HUES6 (cell line): Measurements from ENCODE around the gene CDH26.
"Not testable (repeated sequence)": the region's sequence is repeated elsewhere in the genome, so short reads cannot be mapped to it uniquely, and the experiment has no call there.

Source experiments
- H3K27ac ChIP-seq: 2 replicates; pipeline ENCODE4 v1.7.0; 2013; ENCODE audit warnings: low read depth, mild to moderate bottlenecking, low read length, inconsistent platforms
- H3K27me3 ChIP-seq: 2 replicates; pipeline ENCODE4 v1.6.1; 2013; ENCODE audit warnings: low read length; ENCODE audit not compliant: control insufficient read depth, insufficient read depth
- H3K36me3 ChIP-seq: 2 replicates; pipeline ENCODE4 v1.6.1; 2013; ENCODE audit warnings: low read length; ENCODE audit not compliant: control insufficient read depth, insufficient read depth
- H3K4me1 ChIP-seq: 2 replicates; pipeline ENCODE4 v1.6.1; 2013; ENCODE audit warnings: low read length; ENCODE audit not compliant: control insufficient read depth, insufficient read depth
- H3K4me3 ChIP-seq: 2 replicates; pipeline ENCODE4 v1.5.1; 2013; ENCODE audit warnings: low read depth, low read length
- H3K9ac ChIP-seq: one replicate; pipeline ENCODE4 v1.6.1; 2013; ENCODE audit warnings: mild to moderate bottlenecking, low read length
- H3K9me3 ChIP-seq: 2 replicates; pipeline ENCODE4 v1.6.1; 2013; ENCODE audit warnings: low read depth, low read length; ENCODE audit not compliant: control insufficient read depth, insufficient read depth

Gene CDH26

GRCh38 chr20:59942245-59942644 is 16.0 kb upstream of the CDH26 start:
- peaks cover 8% of the 10 kb centered on the region; the same call in 1 of the 2 replicates for H3K4me1 ChIP-seq
- H3K9me3 ChIP-seq, result peaks cover 7% of the 10 kb centered on the region; the same call in 1 of the 2 replicates
- peaks cover 27% of the 10 kb centered on the region for H3K36me3 ChIP-seq
- no peak overlapping the region for H3K4me3 ChIP-seq
- H3K9ac ChIP-seq, result no peak overlapping the region
- no peak overlapping the region for H3K27ac ChIP-seq
- peaks cover 16% of the 10 kb centered on the region for H3K27me3 ChIP-seq

DNA sequence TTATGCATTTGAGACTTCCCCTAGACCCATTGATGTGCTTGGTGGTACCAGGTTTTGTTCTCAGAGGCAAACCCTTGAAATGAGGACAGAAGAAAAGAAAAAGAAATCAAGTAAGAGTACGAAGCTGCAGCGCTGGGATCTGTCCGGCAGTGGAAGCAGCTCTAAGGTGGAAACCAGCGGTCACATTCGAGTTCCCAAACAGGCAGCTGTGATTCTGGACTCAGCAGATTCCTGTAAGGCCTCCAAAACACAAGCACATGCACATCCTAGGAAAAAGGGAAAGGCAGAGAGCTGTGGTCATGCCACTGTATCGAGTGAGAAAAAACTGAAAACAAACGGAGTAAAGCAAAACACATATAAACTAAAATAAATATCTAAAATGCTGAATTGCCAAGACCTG is 13.5 kb upstream of the CDH26 start:
- no peaks in the 10 kb centered on the region for H3K27me3 ChIP-seq
- H3K9ac ChIP-seq, result no peak overlapping the region
- H3K9me3 ChIP-seq, result no peaks in the 10 kb centered on the region
- H3K4me3 ChIP-seq, result no peak overlapping the region
- H3K27ac ChIP-seq, result no peak overlapping the region
- H3K36me3 ChIP-seq, result peaks cover 27% of the 10 kb centered on the region
- H3K4me1 ChIP-seq, result peaks cover 8% of the 10 kb centered on the region; the same call in 1 of the 2 replicates

- 0 out of 2 replicates have a peak overlapping the region, but pooled peaks have one; percentile 14 for H3K27ac ChIP-seq
- H3K4me3 ChIP-seq, result no peak overlapping the region
- no peaks in the 10 kb centered on the region for H3K27me3 ChIP-seq
- peaks cover 27% of the 10 kb centered on the region for H3K36me3 ChIP-seq
- peaks cover 8% of the 10 kb centered on the region; the same call in 1 of the 2 replicates for H3K4me1 ChIP-seq
- H3K9ac ChIP-seq, result no peak overlapping the region
- H3K9me3 ChIP-seq, result no peaks in the 10 kb centered on the region
These were observed 13.0 kb upstream of the CDH26 start for GRCh38 chr20:59945175-59945574.

DNA sequence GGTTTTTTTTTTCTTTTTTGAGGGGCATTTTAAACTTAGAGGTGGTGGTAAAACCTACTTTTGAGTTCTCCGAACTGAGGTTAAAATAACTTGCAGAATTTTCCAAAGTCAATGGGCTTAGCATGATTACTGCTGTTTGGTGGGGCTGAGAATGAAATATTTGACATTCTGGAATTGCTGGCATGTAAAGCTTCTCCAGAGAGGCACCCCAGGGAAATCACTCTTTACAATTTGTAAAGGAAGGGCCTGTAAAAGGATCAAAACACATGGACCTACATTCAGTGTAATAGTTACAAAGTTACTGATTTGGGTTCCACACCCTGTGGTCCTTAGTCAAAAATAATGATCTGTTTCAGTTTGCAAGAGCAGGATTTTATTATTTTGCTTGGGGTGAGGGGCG is 12.5 kb upstream of the CDH26 start:
- Histone ChIP-seq H3K36me3 (peaks cover 27% of the 10 kb centered on the region), H3K27ac (0 out of 2 replicates have a peak overlapping the region, but pooled peaks have one; percentile 14), H3K4me3 (no peak overlapping the region), H3K9me3 (no peaks in the 10 kb centered on the region), H3K9ac (no peak overlapping the region), H3K4me1 (peaks cover 8% of the 10 kb centered on the region; the same call in 1 of the 2 replicates), H3K27me3 (no peaks in the 10 kb centered on the region)

DNA sequence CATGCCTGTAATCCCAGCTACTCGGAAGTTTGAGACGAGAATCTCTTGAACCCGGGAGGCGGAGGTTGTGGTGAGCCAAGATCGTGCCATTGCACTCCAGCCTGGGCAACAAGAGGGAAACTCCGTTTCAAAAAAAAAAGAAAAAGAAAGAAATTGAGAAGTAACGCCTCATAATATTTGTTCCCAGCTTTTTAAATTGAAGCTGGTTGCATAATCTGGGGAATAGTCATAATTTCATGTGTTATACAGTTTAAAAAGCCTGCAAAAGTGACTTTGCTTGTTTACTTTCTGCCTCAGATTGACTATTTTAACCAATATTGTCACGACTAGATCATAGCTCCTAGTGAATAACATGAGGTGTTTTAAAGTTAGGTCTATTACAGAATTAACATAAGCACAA is 10.8 kb upstream of the CDH26 start:
- Histone ChIP-seq H3K36me3 (peaks cover 25% of the 10 kb centered on the region), H3K4me3 (no peak overlapping the region), H3K27ac (no peak overlapping the region)

DNA sequence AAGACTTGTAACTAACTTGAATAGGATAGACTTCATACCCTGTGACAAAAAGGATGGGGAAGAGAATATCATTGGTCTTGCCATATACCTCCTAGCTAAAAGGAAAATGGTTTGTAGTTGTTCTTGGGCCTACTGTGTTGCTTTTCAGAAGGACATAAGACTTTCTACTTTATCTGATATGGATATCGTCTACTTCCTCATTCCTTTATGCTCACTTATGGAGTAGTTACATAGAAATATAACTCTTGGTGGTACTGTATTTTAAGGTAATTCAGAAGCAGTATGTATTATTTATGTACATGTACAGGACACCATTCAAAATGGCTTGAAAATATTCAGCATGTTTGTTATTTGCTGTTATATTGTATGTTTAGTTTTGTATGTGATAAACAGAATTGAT is 10.0 kb upstream of the CDH26 start:
- Histone ChIP-seq H3K4me1 (peaks cover 4% of the 10 kb centered on the region; the same call in 1 of the 2 replicates), H3K4me3 (no peak overlapping the region), H3K27me3 (no peaks in the 10 kb centered on the region), H3K9ac (no peak overlapping the region), H3K36me3 (peaks cover 17% of the 10 kb centered on the region), H3K27ac (no peak overlapping the region), H3K9me3 (no peaks in the 10 kb centered on the region)

More for the DNA sequence above, 10.8 kb upstream of the CDH26 start:
- peaks cover 4% of the 10 kb centered on the region; the same call in 1 of the 2 replicates for H3K4me1 ChIP-seq
- H3K9ac ChIP-seq, result no peak overlapping the region
- no peaks in the 10 kb centered on the region for H3K9me3 ChIP-seq
- H3K27me3 ChIP-seq, result no peaks in the 10 kb centered on the region

GRCh38 chr20:59948828-59949720 is 9.1 kb upstream of the CDH26 start:
- peaks cover 10% of the 10 kb centered on the region for H3K36me3 ChIP-seq
- H3K4me1 ChIP-seq, result peaks cover 4% of the 10 kb centered on the region; the same call in 1 of the 2 replicates
- H3K9ac ChIP-seq, result no peak overlapping the region
- H3K27ac ChIP-seq, result no peak overlapping the region
- no peaks in the 10 kb centered on the region for H3K9me3 ChIP-seq
- no peak overlapping the region for H3K4me3 ChIP-seq
- no peaks in the 10 kb centered on the region for H3K27me3 ChIP-seq

DNA sequence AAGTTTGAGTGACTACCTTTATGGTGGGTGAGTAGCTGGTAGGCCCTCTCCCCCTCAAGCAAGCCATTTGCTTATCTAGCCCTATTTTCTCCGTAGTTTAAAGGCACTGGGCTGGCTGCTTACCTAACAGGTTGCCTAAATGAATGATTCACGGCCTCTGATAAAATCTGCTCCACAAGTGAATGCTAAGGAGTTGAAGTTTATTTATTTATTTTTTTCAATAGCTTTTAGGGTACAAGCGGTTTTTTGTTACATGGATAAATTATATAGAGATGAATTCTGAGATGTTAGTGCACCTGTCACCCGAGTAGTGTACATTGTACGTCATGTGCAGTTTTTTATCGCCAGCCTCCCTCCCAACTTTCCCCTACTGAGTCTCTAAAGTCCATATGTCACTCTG is 8.3 kb upstream of the CDH26 start:
- H3K4me3 ChIP-seq, result no peak overlapping the region

DNA sequence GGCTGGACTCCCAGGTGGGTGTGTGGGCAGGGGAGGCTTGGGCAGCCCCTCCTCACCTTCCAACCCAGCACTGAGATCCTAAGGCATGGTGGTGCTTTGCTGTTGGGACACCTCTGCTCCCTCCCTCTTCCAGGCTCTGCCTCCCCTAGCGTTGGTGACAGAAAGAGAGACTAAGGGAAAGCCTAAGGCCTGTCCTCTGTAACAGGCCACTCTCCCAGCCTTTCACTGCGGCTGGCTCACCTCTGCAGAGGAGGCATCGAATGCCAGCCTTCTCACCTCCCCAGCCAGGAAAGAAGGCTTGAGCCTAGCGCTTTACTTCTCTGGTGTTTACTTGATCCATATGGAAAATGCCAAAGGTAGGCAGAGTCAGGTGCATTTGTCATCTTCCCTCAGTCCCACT is 3.5 kb upstream of the CDH26 start:
- Histone ChIP-seq H3K27me3 (no peaks in the 10 kb centered on the region), H3K4me3 (no peak overlapping the region), H3K4me1 (peaks cover 3% of the 10 kb centered on the region; the same call in 1 of the 2 replicates), H3K36me3 (no peaks in the 10 kb centered on the region), H3K9ac (no peak overlapping the region), H3K27ac (no peak overlapping the region), H3K9me3 (no peaks in the 10 kb centered on the region)

More for the DNA sequence above, 8.3 kb upstream of the CDH26 start:
- H3K9ac ChIP-seq, result no peak overlapping the region
- peaks cover 4% of the 10 kb centered on the region; the same call in 1 of the 2 replicates for H3K4me1 ChIP-seq
- no peaks in the 10 kb centered on the region for H3K9me3 ChIP-seq
- no peak overlapping the region for H3K27ac ChIP-seq
- H3K36me3 ChIP-seq, result peaks cover 3% of the 10 kb centered on the region; the same call in 1 of the 2 replicates
- H3K27me3 ChIP-seq, result no peaks in the 10 kb centered on the region

DNA sequence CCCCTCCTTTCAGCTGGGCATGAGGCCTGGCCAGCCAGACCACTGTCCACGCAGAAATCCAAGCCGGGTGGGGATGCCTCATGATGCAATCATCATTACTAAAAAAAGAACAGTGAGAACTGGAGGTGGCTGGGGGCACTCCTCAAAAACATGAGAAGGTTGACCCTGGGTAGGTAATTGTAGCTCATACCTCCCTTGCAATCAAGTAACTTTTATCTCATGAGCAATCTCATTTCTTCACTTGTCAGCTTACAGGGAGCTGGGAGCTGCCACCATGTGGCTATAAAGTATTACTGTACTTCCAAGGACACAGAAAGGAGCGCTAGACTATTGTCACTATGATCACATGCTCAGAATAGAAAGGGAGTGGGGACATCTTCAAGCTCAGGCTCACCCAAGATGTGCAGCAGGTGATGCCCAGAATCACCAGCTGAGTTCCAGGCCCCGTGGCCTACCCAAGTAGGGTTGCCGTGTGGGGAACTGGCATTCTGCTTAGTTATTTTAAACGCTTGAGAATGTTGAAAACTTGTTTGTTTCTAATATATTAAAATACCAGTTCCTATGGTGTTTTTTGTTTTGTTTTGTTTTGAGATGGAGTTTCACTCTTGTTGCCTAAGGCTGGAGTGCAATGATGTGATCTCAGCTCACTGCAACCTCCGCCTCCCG is 3.0 kb upstream of the CDH26 start:
- H3K9ac ChIP-seq, result no peak overlapping the region
- H3K4me3 ChIP-seq, result no peak overlapping the region
- H3K9me3 ChIP-seq, result no peaks in the 10 kb centered on the region
- peaks cover 3% of the 10 kb centered on the region; the same call in 1 of the 2 replicates for H3K4me1 ChIP-seq
- H3K27ac ChIP-seq, result no peak overlapping the region
- no peaks in the 10 kb centered on the region for H3K27me3 ChIP-seq
- H3K36me3 ChIP-seq, result no peaks in the 10 kb centered on the region

DNA sequence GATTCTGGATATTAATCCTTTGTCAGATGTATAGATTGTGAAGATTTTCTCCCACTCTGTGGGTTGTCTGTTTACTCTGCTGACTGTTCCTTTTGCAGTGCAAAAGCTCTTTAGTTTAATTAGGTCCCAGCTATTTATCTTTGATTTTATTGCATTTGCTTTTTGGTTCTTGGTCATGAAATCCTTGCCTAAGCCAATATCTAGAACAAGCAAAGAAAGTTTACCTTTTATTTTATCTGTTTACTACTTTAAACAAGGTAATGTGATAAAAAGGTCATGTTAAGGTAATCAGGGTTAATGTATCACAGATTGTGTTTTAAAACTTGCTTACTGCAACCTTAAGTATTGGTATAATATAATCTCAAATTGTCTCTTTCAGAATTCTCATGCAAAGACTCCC is 655 bp upstream of the CDH26 start:
- H3K9ac ChIP-seq, H3K4me1 ChIP-seq, H3K27me3 ChIP-seq, H3K36me3 ChIP-seq, H3K9me3 ChIP-seq, H3K27ac ChIP-seq, H3K4me3 ChIP-seq: not testable (repeated sequence)
